HG03108 (cell line): ENCODE results near the gene ZNF112.

Experiments used
- ATAC-seq: cut with Tn5 transposase; IDR thresholded peaks from one replicate; pipeline ENCODE4 v1.9.1; 2021; ENCODE audit warnings: moderate library complexity; ENCODE audit not compliant: unreplicated experiment

ZNF112 gene

GRCh38 chr19:44282846-44283245 is 73.6 kb downstream of the ZNF112 start:
- ATAC-seq, result no peak

GRCh38 chr19:44280916-44281315 is 75.6 kb downstream of the ZNF112 start:
- ATAC-seq, result no peak

- no peak for ATAC-seq
These were observed 78.2 kb downstream of the ZNF112 start for GRCh38 chr19:44278181-44278690.

GRCh38 chr19:44277331-44277730 is 79.1 kb downstream of the ZNF112 start:
- ATAC-seq, result no peak
